NCI-H82 (cell line): Measurements from ENCODE around the gene SNX18.
A peak's percentile ranks its signal among the peaks of the same experiment; 100 is the strongest.
"Not testable (repeated sequence)": the region's sequence is repeated elsewhere in the genome, so short reads cannot be mapped to it uniquely, and the experiment has no call there.

Experiments
- DNase-seq: peaks from one replicate; lab custom pipeline; 2025; lab: John Stamatoyannopoulos, UW

SNX18 gene

GRCh38 chr5:54519509-54519876, 1.9 kb downstream of the SNX18 start:
- DNase-seq, result no peak

- DNase-seq, result peak; percentile 54
These were observed 2.9 kb downstream of the SNX18 start for GRCh38 chr5:54520438-54520846.

- DNase-seq, result no peak
These were observed 3.4 kb downstream of the SNX18 start for GRCh38 chr5:54520940-54521339.

GRCh38 chr5:54521856-54522479, 4.4 kb downstream of the SNX18 start:
- no peak for DNase-seq

- DNase-seq, result no peak
These were observed 6.0 kb downstream of the SNX18 start for GRCh38 chr5:54523534-54523933.

GRCh38 chr5:54524082-54524481, 6.5 kb downstream of the SNX18 start:
- no peak for DNase-seq

GRCh38 chr5:54524704-54525103, 7.1 kb downstream of the SNX18 start:
- DNase-seq, result no peak

- DNase-seq, result no peak
These were observed 7.7 kb downstream of the SNX18 start for GRCh38 chr5:54525261-54525660.

- DNase-seq, result no peak
These were observed 8.1 kb downstream of the SNX18 start for GRCh38 chr5:54525692-54526091.

GRCh38 chr5:54526604-54527288, 9.2 kb downstream of the SNX18 start:
- DNase-seq, result peak; percentile 40

- no peak for DNase-seq
These were observed 11.2 kb downstream of the SNX18 start for GRCh38 chr5:54528633-54529209.

- no peak for DNase-seq
These were observed 12.0 kb downstream of the SNX18 start for GRCh38 chr5:54529565-54529964.

GRCh38 chr5:54531546-54531945, 14.0 kb downstream of the SNX18 start:
- DNase-seq, result no peak

GRCh38 chr5:54533541-54534190, 16.1 kb downstream of the SNX18 start:
- DNase-seq, result no peak

GRCh38 chr5:54534191-54535004, 16.8 kb downstream of the SNX18 start:
- no peak for DNase-seq

GRCh38 chr5:54535149-54535844, 17.7 kb downstream of the SNX18 start:
- DNase-seq, result no peak

GRCh38 chr5:54536375-54536774, 18.8 kb downstream of the SNX18 start:
- DNase-seq, result not testable (repeated sequence)

- not testable (repeated sequence) for DNase-seq
These were observed 19.3 kb downstream of the SNX18 start for GRCh38 chr5:54536861-54537260.

GRCh38 chr5:54537725-54538124, 20.2 kb downstream of the SNX18 start:
- DNase-seq, result no peak

GRCh38 chr5:54538156-54538555, 20.6 kb downstream of the SNX18 start:
- no peak for DNase-seq

GRCh38 chr5:54539001-54539400, 21.4 kb downstream of the SNX18 start:
- DNase-seq, result no peak

GRCh38 chr5:54540286-54540685, 22.7 kb downstream of the SNX18 start:
- DNase-seq, result no peak
